Measurements from ENCODE around the gene PITRM1. TPM values are rescaled to one million over a fixed set of nuclear protein-coding genes. Genes with fewer than 3 reads are reported as not detected.
"Not testable (repeated sequence)": the region's sequence is repeated elsewhere in the genome, so short reads cannot be mapped to it uniquely, and the experiment has no call there.

Gene PITRM1
- total RNA-seq, 1 donor from 2014 or later, result 110 TPM

GRCh38 chr10:3179174-3179573 lies 6.6 kb upstream of the PITRM1 start:
- Histone ChIP-seq H3K4me1 (no peaks in the 10 kb centered on the region), H3K4me3 (no peak overlapping the region), H3K36me3 (no peaks in the 10 kb centered on the region), H3K27ac (no peak overlapping the region), H3K27me3 (no peaks in the 10 kb centered on the region), H3K9me3 (no peaks in the 10 kb centered on the region)
- TF ChIP-seq CTCF (IDR thresholded peaks at IDR 0.05), result no peak
- intact Hi-C loops (cut with DNase I), result no loop called here
- no peak for DNase-seq (ENCODE audit: low spot score in 2 of 2)

GRCh38 chr10:3178042-3178441 lies 5.5 kb upstream of the PITRM1 start:
- Histone ChIP-seq H3K27me3 (no peaks in the 10 kb centered on the region), H3K36me3 (no peaks in the 10 kb centered on the region), H3K4me3 (no peak overlapping the region), H3K9me3 (no peaks in the 10 kb centered on the region), H3K27ac (no peak overlapping the region), H3K4me1 (peaks cover 0 to 4% of the 10 kb centered on the region in 2 donors)
- TF ChIP-seq CTCF (IDR thresholded peaks at IDR 0.05), result no peak
- DNase-seq (ENCODE audit: low spot score in 2 of 2), result no peak
- intact Hi-C loops (cut with DNase I), result no loop called here

- TF ChIP-seq CTCF (IDR thresholded peaks at IDR 0.05), result no peak
- intact Hi-C loops (cut with DNase I), result loop anchor here (5.0 kb wide), 1 partner anchor 1774 kb away; no protein-coding TSS in a partner anchor
- DNase-seq (ENCODE audit: low spot score in 2 of 2), result peak in 1 of 2 donors; percentile 71
Observed at GRCh38 chr10:3173171-3173878, 743 bp upstream of the PITRM1 start.

GRCh38 chr10:3172081-3172445 lies 519 bp downstream of the PITRM1 start:
- H3K36me3 ChIP-seq, result peaks cover 30 to 31% of the 10 kb centered on the region in 2 donors
- H3K4me3 ChIP-seq, result peak overlapping the region; percentile 67 to 72
- intact Hi-C loops (cut with DNase I), result loop anchor here (5.0 kb wide), 1 partner anchor 1775 kb away; no protein-coding TSS in a partner anchor
- peak overlapping the region; percentile 82 to 86 for H3K27ac ChIP-seq
- no peak for TF ChIP-seq CTCF (IDR thresholded peaks at IDR 0.05)
- H3K4me1 ChIP-seq, result peaks cover 4 to 15% of the 10 kb centered on the region in 2 donors
- no peaks in the 10 kb centered on the region for H3K27me3 ChIP-seq
- DNase-seq (ENCODE audit: low spot score in 2 of 2), result peak in 1 of 2 donors; percentile 78
- H3K9me3 ChIP-seq, result no peaks in the 10 kb centered on the region

More at GRCh38 chr10:3173171-3173878, 743 bp upstream of the PITRM1 start:
- peaks cover 4 to 15% of the 10 kb centered on the region in 2 donors for H3K4me1 ChIP-seq
- peak overlapping the region in 1 of 2 donors; percentile 38 for H3K27ac ChIP-seq
- H3K9me3 ChIP-seq, result no peaks in the 10 kb centered on the region
- H3K27me3 ChIP-seq, result no peaks in the 10 kb centered on the region
- H3K4me3 ChIP-seq, result peak overlapping the region; percentile 26 to 62
- peaks cover 18% of the 10 kb centered on the region in 2 donors for H3K36me3 ChIP-seq

GRCh38 chr10:3171488-3171887 lies 1.1 kb downstream of the PITRM1 start:
- Histone ChIP-seq H3K36me3 (peaks cover 36% of the 10 kb centered on the region in 2 donors), H3K4me3 (peak overlapping the region; percentile 67 to 72), H3K4me1 (peaks cover 4 to 15% of the 10 kb centered on the region in 2 donors), H3K27ac (peak overlapping the region in 1 of 2 donors; percentile 86)
- H3K9me3 ChIP-seq; H3K27me3 ChIP-seq; DNase-seq (ENCODE audit: low spot score in 2 of 2): not testable (repeated sequence)
- intact Hi-C loops (cut with DNase I), result loop anchor here (5.0 kb wide), 1 partner anchor 1776 kb away; no protein-coding TSS in a partner anchor

- no peaks in the 10 kb centered on the region for H3K9me3 ChIP-seq
- TF ChIP-seq CTCF (IDR thresholded peaks at IDR 0.05), result no peak
- H3K27ac ChIP-seq, result no peak overlapping the region
Observed at GRCh38 chr10:3169673-3170072, 2.9 kb downstream of the PITRM1 start.

More at GRCh38 chr10:3169673-3170072, 2.9 kb downstream of the PITRM1 start:
- DNase-seq (ENCODE audit: low spot score in 2 of 2), result no peak
- Histone ChIP-seq H3K36me3 (peaks cover 54 to 55% of the 10 kb centered on the region in 2 donors), H3K4me3 (no peak overlapping the region), H3K27me3 (no peaks in the 10 kb centered on the region), H3K4me1 (peaks cover 4 to 15% of the 10 kb centered on the region in 2 donors)
- intact Hi-C loops (cut with DNase I), result loop anchor here (5.0 kb wide), 1 partner anchor 1778 kb away; no protein-coding TSS in a partner anchor
